A673 (cell line): Measurements from ENCODE around the gene ERMP1.

ENCODE experiments used
- CTCF ChIP-seq: fragments of 300-800, 200-600 bp; sonication (generic); conservative IDR thresholded peaks from 2 replicates; pipeline ENCODE4 v1.5.1; 2017; ENCODE audit warnings: low read depth, mild to moderate bottlenecking, antibody characterized with exemption, low read length, moderate library complexity, mixed read lengths
- EZH2 ChIP-seq: fragments of 200-600 bp; sonication (generic); IDR thresholded peaks from 2 replicates; pipeline ENCODE4 v1.6.1; 2017; ENCODE audit warnings: borderline replicate concordance, low read depth, mild to moderate bottlenecking, mixed read lengths, antibody characterized with exemption, low read length; ENCODE audit not compliant: poor library complexity, severe bottlenecking

DNA sequence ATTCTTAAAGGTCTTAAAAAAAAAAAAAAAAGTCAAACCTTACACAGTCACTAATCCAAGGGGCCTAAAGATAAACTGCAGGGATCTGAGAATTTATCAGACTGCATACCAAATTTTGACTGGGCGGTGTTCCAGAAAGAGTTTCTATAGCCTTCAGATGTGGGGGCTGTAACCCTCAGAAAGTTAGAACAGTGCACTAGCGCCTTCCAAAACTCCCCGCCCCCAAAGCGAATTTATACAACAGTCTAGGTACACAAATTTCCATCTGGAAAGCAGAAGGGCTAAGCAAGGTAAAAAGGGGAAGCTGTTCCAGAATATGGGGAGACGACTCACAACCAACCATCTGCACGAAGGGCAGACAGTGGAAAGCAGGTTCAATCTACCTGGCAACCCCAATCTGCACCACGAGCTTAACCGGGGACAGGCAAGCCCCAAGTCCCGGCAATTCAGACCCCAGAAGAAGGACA is 813 bp downstream of the ERMP1 start:
- no peak for TF ChIP-seq EZH2
- TF ChIP-seq CTCF = no peak
